22Rv1 (cell line): ENCODE results near the gene DMD.

Source experiments
- ZFX ChIP-seq: fragments of 450-650 bp; IDR thresholded peaks from 2 replicates; pipeline ENCODE4 v1.6.1; 2017; ENCODE audit warnings: antibody characterized with exemption, borderline replicate concordance
- TF ChIP-seq, protein P1 (sequence below): fragments of 450-650 bp; IDR thresholded peaks from 2 replicates; pipeline ENCODE4 v1.5.1; 2017; ENCODE audit warnings: mild to moderate bottlenecking

DNA sequence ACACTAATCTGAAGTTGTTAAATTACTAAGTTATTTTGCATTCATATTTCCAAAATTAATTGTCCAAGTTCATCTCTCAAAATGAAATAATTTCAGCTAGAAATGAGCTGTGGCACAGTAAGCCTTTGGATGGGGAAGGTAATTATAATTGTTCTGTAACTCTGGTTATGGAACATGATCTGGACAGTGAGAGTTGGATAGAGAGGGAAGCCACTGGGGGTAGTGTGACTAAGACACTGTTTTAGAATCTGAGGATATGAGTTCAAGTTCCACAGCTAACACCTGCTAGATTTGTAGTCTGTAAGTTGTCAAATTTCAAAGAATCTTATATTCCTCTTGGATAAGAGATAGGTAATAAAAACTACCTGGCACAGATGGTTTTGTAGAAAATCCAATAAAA is 49.5 kb downstream of the DMD start:
- TF ChIP-seq, protein P1, sequence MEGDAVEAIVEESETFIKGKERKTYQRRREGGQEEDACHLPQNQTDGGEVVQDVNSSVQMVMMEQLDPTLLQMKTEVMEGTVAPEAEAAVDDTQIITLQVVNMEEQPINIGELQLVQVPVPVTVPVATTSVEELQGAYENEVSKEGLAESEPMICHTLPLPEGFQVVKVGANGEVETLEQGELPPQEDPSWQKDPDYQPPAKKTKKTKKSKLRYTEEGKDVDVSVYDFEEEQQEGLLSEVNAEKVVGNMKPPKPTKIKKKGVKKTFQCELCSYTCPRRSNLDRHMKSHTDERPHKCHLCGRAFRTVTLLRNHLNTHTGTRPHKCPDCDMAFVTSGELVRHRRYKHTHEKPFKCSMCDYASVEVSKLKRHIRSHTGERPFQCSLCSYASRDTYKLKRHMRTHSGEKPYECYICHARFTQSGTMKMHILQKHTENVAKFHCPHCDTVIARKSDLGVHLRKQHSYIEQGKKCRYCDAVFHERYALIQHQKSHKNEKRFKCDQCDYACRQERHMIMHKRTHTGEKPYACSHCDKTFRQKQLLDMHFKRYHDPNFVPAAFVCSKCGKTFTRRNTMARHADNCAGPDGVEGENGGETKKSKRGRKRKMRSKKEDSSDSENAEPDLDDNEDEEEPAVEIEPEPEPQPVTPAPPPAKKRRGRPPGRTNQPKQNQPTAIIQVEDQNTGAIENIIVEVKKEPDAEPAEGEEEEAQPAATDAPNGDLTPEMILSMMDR = no peak
- no peak for TF ChIP-seq ZFX
